HL-60 (cell line): ENCODE measurements around the gene DHX30.

Experiments used
- DNase-seq, 2 experiments: peaks; one replicate each; pipeline ENCODE4 v3.0.0-alpha.2; 2010 to 2020; ENCODE audit warnings: low read depth in 1 of 2, low spot score in 1 of 2
- H3K27ac ChIP-seq: fragments of 250-450 bp; sonication (Bioruptor Pico); replicated peaks from 2 replicates; pipeline ENCODE4 v1.5.1; 2020; ENCODE audit warnings: mild to moderate bottlenecking, moderate library complexity
- H3K27me3 ChIP-seq: fragments of 250-450 bp; sonication (Bioruptor Pico); 2 replicates; pipeline ENCODE4 v1.5.1; 2021; ENCODE audit warnings: mild to moderate bottlenecking, moderate library complexity; ENCODE audit not compliant: insufficient read depth, poor library complexity, severe bottlenecking
- H3K4me3 ChIP-seq: replicated peaks from 2 replicates; pipeline ENCODE4 v1.5.1; 2011; ENCODE audit warnings: mild to moderate bottlenecking, control low read depth, low read length; ENCODE audit not compliant: insufficient read depth
- CTCF ChIP-seq: IDR thresholded peaks from one replicate; pipeline ENCODE4 v1.5.1; 2011; ENCODE audit warnings: low read length, control low read depth, inconsistent platforms; ENCODE audit not compliant: insufficient read depth
- GABPA ChIP-seq: IDR thresholded peaks from 2 replicates; pipeline ENCODE4 v1.6.1; 2012; ENCODE audit warnings: low read depth
- POLR2AphosphoS5 ChIP-seq: IDR thresholded peaks from 2 replicates; pipeline ENCODE4 v1.6.1; 2012; ENCODE audit warnings: low read depth
- SPI1 ChIP-seq: IDR thresholded peaks from 2 replicates; pipeline ENCODE4 v1.6.1; 2012; ENCODE audit warnings: low read depth, mild to moderate bottlenecking, borderline replicate concordance
- TF ChIP-seq, protein P1 (sequence below): IDR thresholded peaks from 2 replicates; pipeline ENCODE4 v1.6.1; 2012; ENCODE audit warnings: low read depth; ENCODE audit not compliant: insufficient replicate concordance

The DHX30 gene

GRCh38 chr3:47791193-47791855 is 11.6 kb upstream of the DHX30 start:
- no peak overlapping the region for H3K4me3 ChIP-seq
- TF ChIP-seq GABPA = no peak
- TF ChIP-seq SPI1 = no peak
- no peak for TF ChIP-seq POLR2AphosphoS5
- TF ChIP-seq, protein P1, sequence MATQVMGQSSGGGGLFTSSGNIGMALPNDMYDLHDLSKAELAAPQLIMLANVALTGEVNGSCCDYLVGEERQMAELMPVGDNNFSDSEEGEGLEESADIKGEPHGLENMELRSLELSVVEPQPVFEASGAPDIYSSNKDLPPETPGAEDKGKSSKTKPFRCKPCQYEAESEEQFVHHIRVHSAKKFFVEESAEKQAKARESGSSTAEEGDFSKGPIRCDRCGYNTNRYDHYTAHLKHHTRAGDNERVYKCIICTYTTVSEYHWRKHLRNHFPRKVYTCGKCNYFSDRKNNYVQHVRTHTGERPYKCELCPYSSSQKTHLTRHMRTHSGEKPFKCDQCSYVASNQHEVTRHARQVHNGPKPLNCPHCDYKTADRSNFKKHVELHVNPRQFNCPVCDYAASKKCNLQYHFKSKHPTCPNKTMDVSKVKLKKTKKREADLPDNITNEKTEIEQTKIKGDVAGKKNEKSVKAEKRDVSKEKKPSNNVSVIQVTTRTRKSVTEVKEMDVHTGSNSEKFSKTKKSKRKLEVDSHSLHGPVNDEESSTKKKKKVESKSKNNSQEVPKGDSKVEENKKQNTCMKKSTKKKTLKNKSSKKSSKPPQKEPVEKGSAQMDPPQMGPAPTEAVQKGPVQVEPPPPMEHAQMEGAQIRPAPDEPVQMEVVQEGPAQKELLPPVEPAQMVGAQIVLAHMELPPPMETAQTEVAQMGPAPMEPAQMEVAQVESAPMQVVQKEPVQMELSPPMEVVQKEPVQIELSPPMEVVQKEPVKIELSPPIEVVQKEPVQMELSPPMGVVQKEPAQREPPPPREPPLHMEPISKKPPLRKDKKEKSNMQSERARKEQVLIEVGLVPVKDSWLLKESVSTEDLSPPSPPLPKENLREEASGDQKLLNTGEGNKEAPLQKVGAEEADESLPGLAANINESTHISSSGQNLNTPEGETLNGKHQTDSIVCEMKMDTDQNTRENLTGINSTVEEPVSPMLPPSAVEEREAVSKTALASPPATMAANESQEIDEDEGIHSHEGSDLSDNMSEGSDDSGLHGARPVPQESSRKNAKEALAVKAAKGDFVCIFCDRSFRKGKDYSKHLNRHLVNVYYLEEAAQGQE = no peak
- TF ChIP-seq CTCF = no peak
- no peak overlapping the region for H3K27ac ChIP-seq
- DNase-seq = no peak
- no peaks in the 10 kb centered on the region for H3K27me3 ChIP-seq

DNA sequence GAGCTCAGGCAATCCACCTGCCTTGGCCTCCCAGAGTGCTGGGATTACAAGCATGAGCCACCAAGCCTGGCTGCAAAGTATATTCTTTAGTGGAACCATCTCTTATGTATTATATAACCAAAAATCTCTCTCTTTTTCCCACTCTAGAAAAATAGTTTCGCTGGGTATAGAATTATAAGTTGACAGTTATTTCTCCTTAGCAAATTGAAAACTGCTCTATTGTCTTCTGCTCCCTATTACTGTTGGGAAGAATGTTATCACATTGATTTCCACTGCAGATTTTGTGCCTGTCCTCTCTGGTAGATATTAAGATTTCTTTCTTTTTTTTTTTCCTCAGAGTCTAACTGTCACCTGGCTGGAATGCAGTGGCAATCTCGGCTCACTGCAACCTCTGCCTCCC is 10.2 kb upstream of the DHX30 start:
- no peak overlapping the region for H3K4me3 ChIP-seq
- DNase-seq = no peak
- H3K27ac ChIP-seq = no peak overlapping the region
- no peaks in the 10 kb centered on the region for H3K27me3 ChIP-seq
- TF ChIP-seq, protein P1 = no peak
- TF ChIP-seq SPI1 = no peak
- TF ChIP-seq CTCF = no peak
- TF ChIP-seq POLR2AphosphoS5 = no peak
- no peak for TF ChIP-seq GABPA

- peak in 1 of 2 experiments; percentile 68 for DNase-seq
- Histone ChIP-seq H3K27me3 (no peaks in the 10 kb centered on the region), H3K4me3 (no peak overlapping the region), H3K27ac (no peak overlapping the region)
- TF ChIP-seq, protein P1 = no peak
- TF ChIP-seq CTCF (no peak), GABPA (no peak)
Measured at GRCh38 chr3:47794544-47794943, 8.4 kb upstream of the DHX30 start.
